Measurements from ENCODE around the gene LEMD2. TPM values are rescaled to one million over a fixed set of nuclear protein-coding genes. Genes with fewer than 3 reads are reported as not detected.
A peak's percentile ranks its signal among the peaks of the same experiment; 100 is the strongest.

LEMD2 gene
- total RNA-seq, 1 experiment from 2014 or later: 62.9 TPM

DNA sequence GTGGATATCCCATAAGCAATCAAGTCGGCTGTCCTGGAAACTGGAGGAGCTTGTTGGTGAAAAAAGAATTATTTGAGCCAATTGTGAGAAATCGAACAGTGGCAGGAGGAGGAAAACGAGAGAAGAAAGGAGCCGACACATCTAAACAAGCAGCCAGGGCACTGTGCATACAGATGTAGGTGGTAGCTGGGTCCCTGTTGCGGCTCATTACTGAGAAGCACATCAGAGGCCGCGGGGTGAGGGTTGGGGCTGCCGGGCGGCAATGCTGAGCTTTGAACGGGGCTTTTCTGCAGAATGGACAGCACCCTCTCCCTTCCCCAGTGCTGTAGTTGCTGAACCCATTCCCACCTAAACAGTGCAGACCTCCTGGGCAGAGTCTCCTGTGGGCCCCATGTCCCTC, 4.1 kb upstream of the LEMD2 start:
- H3K9me3 Mint-ChIP-seq: no peaks in the 10 kb centered on the region
- POLR2A ChIA-PET: no interaction called here
- H3K27ac Mint-ChIP-seq: no peak overlapping the region
- no peaks in the 10 kb centered on the region for H3K27me3 Mint-ChIP-seq (ENCODE audit: low read depth)
- CTCF ChIA-PET: interaction anchor here (1.2 to 5.1 kb wide), 2 partner anchors 22 to 43 kb away, joined by 3 to 38 read pairs; no protein-coding TSS in a partner anchor
- H3K36me3 Mint-ChIP-seq: no peaks in the 10 kb centered on the region
- TF ChIP-seq ZBTB21 (CRISPR knock-in tag; IDR thresholded peaks at IDR 0.05; ENCODE audit: borderline replicate concordance) (no peak), SOX15 (CRISPR knock-in tag; IDR thresholded peaks at IDR 0.05) (no peak)
- TF ChIP-seq, protein P1, sequence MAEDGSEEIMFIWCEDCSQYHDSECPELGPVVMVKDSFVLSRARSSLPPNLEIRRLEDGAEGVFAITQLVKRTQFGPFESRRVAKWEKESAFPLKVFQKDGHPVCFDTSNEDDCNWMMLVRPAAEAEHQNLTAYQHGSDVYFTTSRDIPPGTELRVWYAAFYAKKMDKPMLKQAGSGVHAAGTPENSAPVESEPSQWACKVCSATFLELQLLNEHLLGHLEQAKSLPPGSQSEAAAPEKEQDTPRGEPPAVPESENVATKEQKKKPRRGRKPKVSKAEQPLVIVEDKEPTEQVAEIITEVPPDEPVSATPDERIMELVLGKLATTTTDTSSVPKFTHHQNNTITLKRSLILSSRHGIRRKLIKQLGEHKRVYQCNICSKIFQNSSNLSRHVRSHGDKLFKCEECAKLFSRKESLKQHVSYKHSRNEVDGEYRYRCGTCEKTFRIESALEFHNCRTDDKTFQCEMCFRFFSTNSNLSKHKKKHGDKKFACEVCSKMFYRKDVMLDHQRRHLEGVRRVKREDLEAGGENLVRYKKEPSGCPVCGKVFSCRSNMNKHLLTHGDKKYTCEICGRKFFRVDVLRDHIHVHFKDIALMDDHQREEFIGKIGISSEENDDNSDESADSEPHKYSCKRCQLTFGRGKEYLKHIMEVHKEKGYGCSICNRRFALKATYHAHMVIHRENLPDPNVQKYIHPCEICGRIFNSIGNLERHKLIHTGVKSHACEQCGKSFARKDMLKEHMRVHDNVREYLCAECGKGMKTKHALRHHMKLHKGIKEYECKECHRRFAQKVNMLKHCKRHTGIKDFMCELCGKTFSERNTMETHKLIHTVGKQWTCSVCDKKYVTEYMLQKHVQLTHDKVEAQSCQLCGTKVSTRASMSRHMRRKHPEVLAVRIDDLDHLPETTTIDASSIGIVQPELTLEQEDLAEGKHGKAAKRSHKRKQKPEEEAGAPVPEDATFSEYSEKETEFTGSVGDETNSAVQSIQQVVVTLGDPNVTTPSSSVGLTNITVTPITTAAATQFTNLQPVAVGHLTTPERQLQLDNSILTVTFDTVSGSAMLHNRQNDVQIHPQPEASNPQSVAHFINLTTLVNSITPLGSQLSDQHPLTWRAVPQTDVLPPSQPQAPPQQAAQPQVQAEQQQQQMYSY (CRISPR knock-in tag; IDR thresholded peaks at IDR 0.05): no peak
- ATAC-seq (no peak), DNase-seq (ENCODE audit: low spot score) (no peak)
- no peak overlapping the region for H3K4me3 Mint-ChIP-seq
- H3K4me1 Mint-ChIP-seq: peaks cover 74% of the 10 kb centered on the region

DNA sequence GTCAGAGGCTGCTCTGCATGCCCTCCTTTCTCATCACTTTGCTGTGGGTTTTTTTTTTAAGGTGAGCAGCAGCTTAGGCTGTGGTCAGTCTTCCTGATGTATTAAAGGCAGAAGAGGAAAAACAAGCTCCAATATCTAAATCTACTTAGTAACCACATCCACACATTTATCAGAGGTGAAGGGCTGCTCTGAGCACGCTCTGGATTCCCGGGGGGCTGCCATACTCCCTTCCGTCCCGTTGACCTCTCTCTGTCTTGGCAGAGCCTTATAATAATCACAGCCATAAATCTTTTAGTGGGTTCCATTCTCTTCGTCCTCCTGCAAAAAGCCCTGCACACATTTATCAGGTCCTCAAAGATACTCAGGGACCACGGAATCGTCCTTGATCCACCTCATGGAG, 2.7 kb upstream of the LEMD2 start:
- Mint-ChIP-seq H3K9me3 (no peaks in the 10 kb centered on the region), H3K27ac (peak overlapping the region; percentile 44; the same call in 1 of the 2 replicates), H3K27me3 (ENCODE audit: low read depth) (no peaks in the 10 kb centered on the region), H3K4me1 (peaks cover 76% of the 10 kb centered on the region), H3K36me3 (no peaks in the 10 kb centered on the region), H3K4me3 (no peak overlapping the region)
- DNase-seq (ENCODE audit: low spot score) (no peak), ATAC-seq (no peak)
- TF ChIP-seq, protein P2, sequence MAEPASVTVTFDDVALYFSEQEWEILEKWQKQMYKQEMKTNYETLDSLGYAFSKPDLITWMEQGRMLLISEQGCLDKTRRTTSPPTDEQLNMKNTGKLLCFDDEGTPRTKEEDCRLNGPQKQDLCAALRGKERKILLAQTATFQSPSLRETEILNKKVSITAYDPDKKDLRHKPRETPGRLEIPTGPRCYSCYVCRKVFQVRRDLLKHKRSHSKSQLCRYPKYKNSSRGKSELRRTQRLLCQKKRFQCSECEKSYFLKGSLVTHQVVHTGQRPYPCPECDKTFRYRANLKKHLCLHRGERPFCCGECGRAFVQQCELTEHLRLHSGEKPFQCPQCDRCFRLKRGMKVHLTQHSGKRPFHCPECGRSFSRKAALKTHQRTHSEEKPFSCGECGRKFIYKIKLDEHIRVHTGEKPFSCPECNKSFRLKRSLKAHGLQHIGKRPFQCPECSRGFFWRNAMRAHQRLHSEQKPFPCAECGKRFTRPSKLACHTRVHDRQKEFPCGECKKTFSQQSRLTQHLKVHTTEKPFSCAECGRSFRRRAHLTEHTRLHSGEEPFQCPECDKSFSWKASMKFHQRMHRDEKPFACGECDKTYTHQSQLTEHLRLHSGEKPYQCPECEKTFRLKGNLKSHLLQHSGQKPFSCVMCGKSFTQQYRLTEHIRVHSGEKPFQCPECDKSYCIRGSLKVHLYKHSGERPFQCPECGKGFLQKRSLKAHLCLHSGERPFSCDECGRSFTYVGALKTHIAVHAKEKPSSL (CRISPR knock-in tag; conservative IDR thresholded peaks at IDR 0.05): no peak
- no peak for TF ChIP-seq KAT7 (CRISPR knock-in tag; IDR thresholded peaks at IDR 0.05; ENCODE audit: borderline replicate concordance)
- no peak for TF ChIP-seq NR1H2 (CRISPR knock-in tag; IDR thresholded peaks at IDR 0.05)
- TF ChIP-seq ZNF232 (CRISPR knock-in tag; IDR thresholded peaks at IDR 0.05): no peak
- TF ChIP-seq NFYB (CRISPR knock-in tag; conservative IDR thresholded peaks at IDR 0.05; ENCODE audit: low read depth): no peak
- TF ChIP-seq SMAD4 (CRISPR knock-in tag; IDR thresholded peaks at IDR 0.05): no peak
- no peak for TF ChIP-seq NFE2L1 (CRISPR knock-in tag; IDR thresholded peaks at IDR 0.05)
- TF ChIP-seq, protein P3, sequence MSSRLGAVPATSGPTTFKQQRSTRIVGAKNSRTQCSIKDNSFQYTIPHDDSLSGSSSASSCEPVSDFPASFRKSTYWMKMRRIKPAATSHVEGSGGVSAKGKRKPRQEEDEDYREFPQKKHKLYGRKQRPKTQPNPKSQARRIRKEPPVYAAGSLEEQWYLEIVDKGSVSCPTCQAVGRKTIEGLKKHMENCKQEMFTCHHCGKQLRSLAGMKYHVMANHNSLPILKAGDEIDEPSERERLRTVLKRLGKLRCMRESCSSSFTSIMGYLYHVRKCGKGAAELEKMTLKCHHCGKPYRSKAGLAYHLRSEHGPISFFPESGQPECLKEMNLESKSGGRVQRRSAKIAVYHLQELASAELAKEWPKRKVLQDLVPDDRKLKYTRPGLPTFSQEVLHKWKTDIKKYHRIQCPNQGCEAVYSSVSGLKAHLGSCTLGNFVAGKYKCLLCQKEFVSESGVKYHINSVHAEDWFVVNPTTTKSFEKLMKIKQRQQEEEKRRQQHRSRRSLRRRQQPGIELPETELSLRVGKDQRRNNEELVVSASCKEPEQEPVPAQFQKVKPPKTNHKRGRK (CRISPR knock-in tag; IDR thresholded peaks at IDR 0.05; ENCODE audit: borderline replicate concordance): no peak
- no peak for TF ChIP-seq ZNF317 (CRISPR knock-in tag; IDR thresholded peaks at IDR 0.05; ENCODE audit: borderline replicate concordance, low read depth)
- TF ChIP-seq, protein P4, sequence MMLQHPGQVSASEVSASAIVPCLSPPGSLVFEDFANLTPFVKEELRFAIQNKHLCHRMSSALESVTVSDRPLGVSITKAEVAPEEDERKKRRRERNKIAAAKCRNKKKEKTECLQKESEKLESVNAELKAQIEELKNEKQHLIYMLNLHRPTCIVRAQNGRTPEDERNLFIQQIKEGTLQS (CRISPR knock-in tag; conservative IDR thresholded peaks at IDR 0.05): no peak
- TF ChIP-seq OVOL2 (CRISPR knock-in tag; IDR thresholded peaks at IDR 0.05; ENCODE audit: borderline replicate concordance): no peak
- TF ChIP-seq GRHL2 (CRISPR knock-in tag; IDR thresholded peaks at IDR 0.05; ENCODE audit: insufficient replicate concordance, severe bottlenecking): no peak
- TF ChIP-seq, protein P5, sequence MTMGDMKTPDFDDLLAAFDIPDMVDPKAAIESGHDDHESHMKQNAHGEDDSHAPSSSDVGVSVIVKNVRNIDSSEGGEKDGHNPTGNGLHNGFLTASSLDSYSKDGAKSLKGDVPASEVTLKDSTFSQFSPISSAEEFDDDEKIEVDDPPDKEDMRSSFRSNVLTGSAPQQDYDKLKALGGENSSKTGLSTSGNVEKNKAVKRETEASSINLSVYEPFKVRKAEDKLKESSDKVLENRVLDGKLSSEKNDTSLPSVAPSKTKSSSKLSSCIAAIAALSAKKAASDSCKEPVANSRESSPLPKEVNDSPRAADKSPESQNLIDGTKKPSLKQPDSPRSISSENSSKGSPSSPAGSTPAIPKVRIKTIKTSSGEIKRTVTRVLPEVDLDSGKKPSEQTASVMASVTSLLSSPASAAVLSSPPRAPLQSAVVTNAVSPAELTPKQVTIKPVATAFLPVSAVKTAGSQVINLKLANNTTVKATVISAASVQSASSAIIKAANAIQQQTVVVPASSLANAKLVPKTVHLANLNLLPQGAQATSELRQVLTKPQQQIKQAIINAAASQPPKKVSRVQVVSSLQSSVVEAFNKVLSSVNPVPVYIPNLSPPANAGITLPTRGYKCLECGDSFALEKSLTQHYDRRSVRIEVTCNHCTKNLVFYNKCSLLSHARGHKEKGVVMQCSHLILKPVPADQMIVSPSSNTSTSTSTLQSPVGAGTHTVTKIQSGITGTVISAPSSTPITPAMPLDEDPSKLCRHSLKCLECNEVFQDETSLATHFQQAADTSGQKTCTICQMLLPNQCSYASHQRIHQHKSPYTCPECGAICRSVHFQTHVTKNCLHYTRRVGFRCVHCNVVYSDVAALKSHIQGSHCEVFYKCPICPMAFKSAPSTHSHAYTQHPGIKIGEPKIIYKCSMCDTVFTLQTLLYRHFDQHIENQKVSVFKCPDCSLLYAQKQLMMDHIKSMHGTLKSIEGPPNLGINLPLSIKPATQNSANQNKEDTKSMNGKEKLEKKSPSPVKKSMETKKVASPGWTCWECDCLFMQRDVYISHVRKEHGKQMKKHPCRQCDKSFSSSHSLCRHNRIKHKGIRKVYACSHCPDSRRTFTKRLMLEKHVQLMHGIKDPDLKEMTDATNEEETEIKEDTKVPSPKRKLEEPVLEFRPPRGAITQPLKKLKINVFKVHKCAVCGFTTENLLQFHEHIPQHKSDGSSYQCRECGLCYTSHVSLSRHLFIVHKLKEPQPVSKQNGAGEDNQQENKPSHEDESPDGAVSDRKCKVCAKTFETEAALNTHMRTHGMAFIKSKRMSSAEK (CRISPR knock-in tag; IDR thresholded peaks at IDR 0.05; ENCODE audit: borderline replicate concordance): no peak
- no peak for TF ChIP-seq ZNF219 (CRISPR knock-in tag; IDR thresholded peaks at IDR 0.05; ENCODE audit: borderline replicate concordance)
- TF ChIP-seq, protein P6, sequence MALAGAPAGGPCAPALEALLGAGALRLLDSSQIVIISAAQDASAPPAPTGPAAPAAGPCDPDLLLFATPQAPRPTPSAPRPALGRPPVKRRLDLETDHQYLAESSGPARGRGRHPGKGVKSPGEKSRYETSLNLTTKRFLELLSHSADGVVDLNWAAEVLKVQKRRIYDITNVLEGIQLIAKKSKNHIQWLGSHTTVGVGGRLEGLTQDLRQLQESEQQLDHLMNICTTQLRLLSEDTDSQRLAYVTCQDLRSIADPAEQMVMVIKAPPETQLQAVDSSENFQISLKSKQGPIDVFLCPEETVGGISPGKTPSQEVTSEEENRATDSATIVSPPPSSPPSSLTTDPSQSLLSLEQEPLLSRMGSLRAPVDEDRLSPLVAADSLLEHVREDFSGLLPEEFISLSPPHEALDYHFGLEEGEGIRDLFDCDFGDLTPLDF (CRISPR knock-in tag; IDR thresholded peaks at IDR 0.05): no peak
- no peak for TF ChIP-seq JUN (CRISPR knock-in tag; IDR thresholded peaks at IDR 0.05)
- no peak for TF ChIP-seq NFATC4 (CRISPR knock-in tag; IDR thresholded peaks at IDR 0.05)
- no peak for TF ChIP-seq ZNF671 (CRISPR knock-in tag; IDR thresholded peaks at IDR 0.05)
- ChIA-PET POLR2A (no interaction called here), CTCF (interaction anchor here (1.1 to 2.5 kb wide), 5 partner anchors 20 to 49 kb away, joined by 3 to 10 read pairs (median 4); no protein-coding TSS in a partner anchor)

Measured in WTC11 (cell line).